AG20443 (cell line): ENCODE data around the gene CASZ1.

ENCODE experiments used
- DNase-seq: peaks from one replicate; pipeline ENCODE4 v3.0.0; 2012; ENCODE audit warnings: low spot score, mixed read lengths

Gene CASZ1

GRCh38 chr1:10773851-10774614 lies 22.4 kb downstream of the CASZ1 start:
- no peak for DNase-seq

GRCh38 chr1:10773376-10773775 lies 23.1 kb downstream of the CASZ1 start:
- no peak for DNase-seq

- DNase-seq, result no peak
Measured at GRCh38 chr1:10772711-10773110, 23.7 kb downstream of the CASZ1 start.

GRCh38 chr1:10771789-10772188 lies 24.7 kb downstream of the CASZ1 start:
- no peak for DNase-seq

- DNase-seq, result no peak
Measured at GRCh38 chr1:10768552-10768951, 27.9 kb downstream of the CASZ1 start.

- no peak for DNase-seq
Measured at GRCh38 chr1:10767282-10767681, 29.2 kb downstream of the CASZ1 start.

GRCh38 chr1:10765734-10766478 lies 30.5 kb downstream of the CASZ1 start:
- no peak for DNase-seq

- no peak for DNase-seq
Measured at GRCh38 chr1:10765304-10765703, 31.1 kb downstream of the CASZ1 start.

GRCh38 chr1:10764296-10764798 lies 32.1 kb downstream of the CASZ1 start:
- DNase-seq, result no peak

GRCh38 chr1:10762875-10763274 lies 33.6 kb downstream of the CASZ1 start:
- DNase-seq, result no peak

GRCh38 chr1:10762153-10762523 lies 34.3 kb downstream of the CASZ1 start:
- DNase-seq, result no peak

GRCh38 chr1:10761503-10762152 lies 34.8 kb downstream of the CASZ1 start:
- DNase-seq, result no peak

- no peak for DNase-seq
Measured at GRCh38 chr1:10760566-10761502, 35.6 kb downstream of the CASZ1 start.

- DNase-seq, result no peak
Measured at GRCh38 chr1:10759413-10760200, 36.8 kb downstream of the CASZ1 start.

GRCh38 chr1:10756842-10757241 lies 39.6 kb downstream of the CASZ1 start:
- DNase-seq, result no peak

GRCh38 chr1:10755970-10756521 lies 40.4 kb downstream of the CASZ1 start:
- peak; percentile 91 for DNase-seq

- DNase-seq, result peak; percentile 85
Measured at GRCh38 chr1:10754568-10755329, 41.7 kb downstream of the CASZ1 start.

- no peak for DNase-seq
Measured at GRCh38 chr1:10753299-10753698, 43.1 kb downstream of the CASZ1 start.

- no peak for DNase-seq
Measured at GRCh38 chr1:10751561-10752085, 44.8 kb downstream of the CASZ1 start.

GRCh38 chr1:10751160-10751559 lies 45.3 kb downstream of the CASZ1 start:
- no peak for DNase-seq
